Amniotic stem cell (primary cell): Measurements from ENCODE around the gene SRGAP2B.
"Not testable (repeated sequence)": the region's sequence is repeated elsewhere in the genome, so short reads cannot be mapped to it uniquely, and the experiment has no call there.

ENCODE experiments used
- DNase-seq: peaks from one replicate; lab custom pipeline; 2025; lab: John Stamatoyannopoulos, UW

SRGAP2B gene

GRCh38 chr1:144946525-144947480, 148.3 kb downstream of the SRGAP2B start:
- not testable (repeated sequence) for DNase-seq

GRCh38 chr1:144941710-144942109, 153.4 kb downstream of the SRGAP2B start:
- DNase-seq, result not testable (repeated sequence)

- not testable (repeated sequence) for DNase-seq
Observed at GRCh38 chr1:144940054-144940453, 155.1 kb downstream of the SRGAP2B start.

- DNase-seq, result not testable (repeated sequence)
Observed at GRCh38 chr1:144938627-144939026, 156.5 kb downstream of the SRGAP2B start.

GRCh38 chr1:144936186-144936732, 158.9 kb downstream of the SRGAP2B start:
- DNase-seq, result not testable (repeated sequence)

GRCh38 chr1:144935310-144935709, 159.8 kb downstream of the SRGAP2B start:
- DNase-seq, result not testable (repeated sequence)

GRCh38 chr1:144933014-144933413, 162.1 kb downstream of the SRGAP2B start:
- not testable (repeated sequence) for DNase-seq

GRCh38 chr1:144932153-144932552, 163.0 kb downstream of the SRGAP2B start:
- DNase-seq, result not testable (repeated sequence)

GRCh38 chr1:144931553-144931952, 163.6 kb downstream of the SRGAP2B start:
- not testable (repeated sequence) for DNase-seq

GRCh38 chr1:144930085-144930777, 164.9 kb downstream of the SRGAP2B start:
- not testable (repeated sequence) for DNase-seq

- DNase-seq, result not testable (repeated sequence)
Observed at GRCh38 chr1:144927292-144927691, 167.8 kb downstream of the SRGAP2B start.

GRCh38 chr1:144923640-144924039, 171.5 kb downstream of the SRGAP2B start:
- not testable (repeated sequence) for DNase-seq

- not testable (repeated sequence) for DNase-seq
Observed at GRCh38 chr1:144922785-144923184, 172.3 kb downstream of the SRGAP2B start.

- DNase-seq, result not testable (repeated sequence)
Observed at GRCh38 chr1:144919106-144919505, 176.0 kb downstream of the SRGAP2B start.

- not testable (repeated sequence) for DNase-seq
Observed at GRCh38 chr1:144918027-144918603, 177.0 kb downstream of the SRGAP2B start.

- not testable (repeated sequence) for DNase-seq
Observed at GRCh38 chr1:144917154-144918026, 177.7 kb downstream of the SRGAP2B start.

- not testable (repeated sequence) for DNase-seq
Observed at GRCh38 chr1:144913977-144914734, 181.0 kb downstream of the SRGAP2B start.

GRCh38 chr1:144913458-144913857, 181.7 kb downstream of the SRGAP2B start:
- not testable (repeated sequence) for DNase-seq

- not testable (repeated sequence) for DNase-seq
Observed at GRCh38 chr1:144910729-144911128, 184.4 kb downstream of the SRGAP2B start.

GRCh38 chr1:144900841-144901240, 194.3 kb downstream of the SRGAP2B start:
- not testable (repeated sequence) for DNase-seq
